PC-9 (cell line): ENCODE results near the gene PLEKHA6.

Experiments used
- CTCF ChIP-seq: fragments of 200-600 bp; sonication (generic); conservative IDR thresholded peaks from 2 replicates; pipeline ENCODE4 v1.6.1; 2017; ENCODE audit warnings: mixed run types, antibody characterized with exemption, mild to moderate bottlenecking, moderate library complexity
- EZH2 ChIP-seq: fragments of 200-600 bp; sonication (generic); IDR thresholded peaks from 2 replicates; pipeline ENCODE4 v1.8.0; 2017; ENCODE audit warnings: antibody characterized with exemption, low read depth

- TF ChIP-seq CTCF (no peak), EZH2 (no peak)
These were observed 107.6 kb downstream of the PLEKHA6 start for GRCh38 chr1:204251926-204252689.
